HepG2 (cell line): Measurements from ENCODE around the gene C3orf18.

Experiments
- FOXA1 ChIP-seq, 2 experiments: fragments of 450-650 bp in 1 of 2; sonication (generic) in 1 of 2; formaldehyde crosslinking in 1 of 2; IDR thresholded peaks; 2 replicates each; pipeline versions ENCODE4 v1.4.0 to v1.6.1; 2016 to 2020; ENCODE audit warnings: missing genetic modification reagents in 1 of 2
- JUND ChIP-seq: sonication (generic); formaldehyde crosslinking; IDR thresholded peaks from 2 replicates; pipeline ENCODE4 v1.8.0; 2022; ENCODE audit warnings: mild to moderate bottlenecking, missing genetic modification reagents
- YY1 ChIP-seq: IDR thresholded peaks from 2 replicates; pipeline ENCODE4 v1.6.1; 2011; ENCODE audit warnings: low read length, low read depth, moderate library complexity, mild to moderate bottlenecking; ENCODE audit not compliant: insufficient read depth, insufficient replicate concordance
- ZNF230 ChIP-seq: sonication (generic); formaldehyde crosslinking; IDR thresholded peaks from 2 replicates; pipeline ENCODE4 v1.4.0; 2020; ENCODE audit warnings: mild to moderate bottlenecking, missing genetic modification reagents
- ZNF546 ChIP-seq: sonication (generic); formaldehyde crosslinking; conservative IDR thresholded peaks from 2 replicates; pipeline ENCODE4 v1.8.1; 2023; ENCODE audit warnings: mild to moderate bottlenecking, missing genetic modification reagents
- ZSCAN30 ChIP-seq: sonication (generic); formaldehyde crosslinking; IDR thresholded peaks from 2 replicates; pipeline ENCODE4 v1.5.0; 2020; ENCODE audit warnings: mild to moderate bottlenecking, missing genetic modification reagents
- TF ChIP-seq, protein P1 (sequence below): IDR thresholded peaks from 2 replicates; pipeline ENCODE4 v1.6.1; 2016
- TF ChIP-seq, protein P2 (sequence below): sonication (generic); formaldehyde crosslinking; IDR thresholded peaks from 2 replicates; pipeline ENCODE4 v1.4.0; 2020; ENCODE audit warnings: missing genetic modification reagents

DNA sequence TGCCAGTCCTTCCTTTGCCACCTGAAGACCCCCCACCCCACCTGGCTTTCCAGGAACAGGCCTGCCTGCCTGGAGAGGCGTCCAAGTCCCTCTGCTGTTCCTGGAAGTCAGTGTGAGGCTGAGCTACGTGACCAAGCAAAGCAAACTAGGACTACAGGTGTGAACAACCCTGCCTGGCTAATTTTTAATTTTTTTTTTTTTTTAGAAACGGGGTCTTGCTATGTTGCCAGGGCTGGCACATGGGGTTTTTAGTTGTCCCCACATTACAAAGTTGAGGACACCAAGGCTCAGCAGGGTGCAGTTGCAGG is 19.2 kb upstream of the C3orf18 start:
- TF ChIP-seq YY1 (no peak), ZSCAN30 (no peak), ZNF230 (CRISPR knock-in tag) (no peak), ZNF546 (no peak), FOXA1 (IDR thresholded peaks at IDR 0.05) (no peak), FOXA1 (CRISPR knock-in tag; IDR thresholded peaks at IDR 0.05) (no peak), JUND (CRISPR knock-in tag) (no peak)
- TF ChIP-seq, protein P1, sequence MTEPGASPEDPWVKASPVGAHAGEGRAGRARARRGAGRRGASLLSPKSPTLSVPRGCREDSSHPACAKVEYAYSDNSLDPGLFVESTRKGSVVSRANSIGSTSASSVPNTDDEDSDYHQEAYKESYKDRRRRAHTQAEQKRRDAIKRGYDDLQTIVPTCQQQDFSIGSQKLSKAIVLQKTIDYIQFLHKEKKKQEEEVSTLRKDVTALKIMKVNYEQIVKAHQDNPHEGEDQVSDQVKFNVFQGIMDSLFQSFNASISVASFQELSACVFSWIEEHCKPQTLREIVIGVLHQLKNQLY, result no peak
- TF ChIP-seq, protein P2, sequence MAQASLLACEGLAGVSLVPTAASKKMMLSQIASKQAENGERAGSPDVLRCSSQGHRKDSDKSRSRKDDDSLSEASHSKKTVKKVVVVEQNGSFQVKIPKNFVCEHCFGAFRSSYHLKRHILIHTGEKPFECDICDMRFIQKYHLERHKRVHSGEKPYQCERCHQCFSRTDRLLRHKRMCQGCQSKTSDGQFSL, result no peak
